Neural crest cell (in vitro differentiated cells): Measurements from ENCODE around the gene SCAF1. TPM values are rescaled to one million over a fixed set of nuclear protein-coding genes. Genes with fewer than 3 reads are reported as not detected.

Experiments used
- DNase-seq: peaks from one replicate; pipeline ENCODE4 v3.0.0; 2021; ENCODE audit warnings: low read depth, mixed read lengths, low spot score
- H3K27ac Mint-ChIP-seq: one replicate; pipeline ENCODE4 v1.8.0; 2021; ENCODE audit warnings: mild to moderate bottlenecking, mixed read lengths; ENCODE audit not compliant: unreplicated experiment
- H3K27me3 Mint-ChIP-seq: 2 replicates; pipeline ENCODE4 v1.8.0; 2021; ENCODE audit warnings: low read depth, mild to moderate bottlenecking, mixed read lengths
- H3K36me3 Mint-ChIP-seq: 2 replicates; pipeline ENCODE4 v1.8.0; 2021; ENCODE audit warnings: low read depth, mild to moderate bottlenecking, mixed read lengths
- H3K4me1 Mint-ChIP-seq: 2 replicates; pipeline ENCODE4 v1.8.0; 2021; ENCODE audit warnings: mixed read lengths
- H3K4me3 Mint-ChIP-seq: one replicate; pipeline ENCODE4 v1.8.0; 2021; ENCODE audit warnings: mild to moderate bottlenecking, mixed read lengths
- H3K9me3 Mint-ChIP-seq: 2 replicates; pipeline ENCODE4 v1.8.0; 2021; ENCODE audit warnings: mixed read lengths
- CTCF ChIP-seq: fragments of 200-600 bp; sonication (generic); conservative IDR thresholded peaks from 2 replicates; pipeline ENCODE4 v1.5.0; 2021; ENCODE audit warnings: antibody characterized with exemption, mild to moderate bottlenecking
- total RNA-seq: library from RNA; stranded (reverse); gene quantifications from 2 replicates; pipeline ENCODE4 v1.2.1, GENCODE V29; 2021

Gene SCAF1
- total RNA-seq, 1 donor from 2014 or later, result 91.9 TPM

DNA sequence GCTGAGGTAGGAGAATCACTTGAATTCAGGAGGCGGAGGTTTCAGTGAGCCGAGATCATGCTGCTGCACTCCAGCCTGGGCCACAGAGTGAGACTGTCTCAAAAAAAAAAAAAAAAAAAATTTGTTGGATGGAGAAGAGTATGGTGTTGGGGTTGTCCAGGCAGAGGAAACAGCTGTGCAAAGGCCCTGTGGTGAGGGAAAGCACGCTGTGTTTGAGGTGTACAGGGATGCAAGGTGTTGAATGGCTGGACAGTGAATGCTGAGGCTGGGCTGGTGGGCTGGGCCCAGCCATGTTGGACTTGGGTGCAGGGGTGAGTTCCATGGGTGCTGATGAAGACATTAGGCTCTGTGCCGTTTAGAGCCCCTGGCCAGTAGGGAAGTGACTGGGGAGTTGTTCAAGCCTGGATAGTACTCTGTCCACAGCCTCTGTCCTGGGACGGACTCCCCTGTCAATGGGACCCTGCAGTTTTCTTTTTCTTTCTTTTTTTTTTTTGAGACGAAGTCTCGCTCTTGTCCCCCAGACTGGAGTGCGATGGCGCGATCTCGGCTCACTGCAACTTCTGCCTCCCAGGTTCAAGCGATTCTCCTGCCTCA, 32.4 kb upstream of the SCAF1 start:
- no peak for TF ChIP-seq CTCF
- H3K4me3 Mint-ChIP-seq, result no peak overlapping the region
- no peaks in the 10 kb centered on the region for H3K9me3 Mint-ChIP-seq
- no peaks in the 10 kb centered on the region for H3K36me3 Mint-ChIP-seq
- H3K4me1 Mint-ChIP-seq, result peaks cover 3% of the 10 kb centered on the region
- DNase-seq, result no peak
- no peaks in the 10 kb centered on the region for H3K27me3 Mint-ChIP-seq
- no peak overlapping the region for H3K27ac Mint-ChIP-seq

GRCh38 chr19:49613374-49613773, 28.6 kb upstream of the SCAF1 start:
- Mint-ChIP-seq H3K9me3 (no peaks in the 10 kb centered on the region), H3K36me3 (peaks cover 3% of the 10 kb centered on the region), H3K4me3 (no peak overlapping the region), H3K4me1 (peaks cover 3% of the 10 kb centered on the region), H3K27me3 (no peaks in the 10 kb centered on the region), H3K27ac (no peak overlapping the region)
- DNase-seq, result no peak
- TF ChIP-seq CTCF, result no peak

DNA sequence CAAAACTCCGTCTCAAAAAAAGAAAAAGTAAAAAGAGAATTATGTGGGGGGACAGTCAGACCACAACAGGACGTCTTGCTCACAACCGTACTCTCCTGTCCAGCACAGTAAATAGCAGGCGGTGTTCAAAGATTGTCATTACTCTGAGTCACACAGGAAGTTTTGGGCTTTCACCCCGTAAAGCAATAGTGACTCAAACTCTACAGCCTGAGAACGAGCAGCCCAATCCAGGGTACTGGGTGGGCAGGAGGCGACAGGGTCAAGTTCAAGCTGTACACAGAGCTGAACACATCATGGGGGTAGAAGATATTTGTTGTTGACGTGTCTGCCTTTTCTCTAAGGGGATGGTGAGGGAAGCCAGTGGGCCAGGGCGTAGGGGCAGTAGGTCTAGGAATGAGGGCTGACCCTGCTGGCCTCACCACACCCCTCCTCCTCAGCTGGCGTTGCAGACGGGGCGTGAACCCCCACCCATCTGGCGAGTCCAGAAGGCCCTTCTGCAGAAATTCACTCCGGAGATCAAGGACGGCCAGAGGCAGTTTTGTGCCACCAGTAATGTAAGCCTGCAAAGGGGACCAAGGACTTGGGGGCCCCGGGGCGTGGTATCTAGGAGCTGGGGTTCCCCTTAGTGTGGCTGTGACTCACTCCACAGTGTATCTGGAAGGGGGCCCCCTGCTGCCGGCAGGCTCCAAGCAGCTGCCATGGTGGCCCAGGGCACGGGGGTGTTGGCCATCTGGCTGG, 27.7 kb upstream of the SCAF1 start:
- no peak for TF ChIP-seq CTCF
- Mint-ChIP-seq H3K27me3 (no peaks in the 10 kb centered on the region), H3K36me3 (peaks cover 7% of the 10 kb centered on the region)

DNA sequence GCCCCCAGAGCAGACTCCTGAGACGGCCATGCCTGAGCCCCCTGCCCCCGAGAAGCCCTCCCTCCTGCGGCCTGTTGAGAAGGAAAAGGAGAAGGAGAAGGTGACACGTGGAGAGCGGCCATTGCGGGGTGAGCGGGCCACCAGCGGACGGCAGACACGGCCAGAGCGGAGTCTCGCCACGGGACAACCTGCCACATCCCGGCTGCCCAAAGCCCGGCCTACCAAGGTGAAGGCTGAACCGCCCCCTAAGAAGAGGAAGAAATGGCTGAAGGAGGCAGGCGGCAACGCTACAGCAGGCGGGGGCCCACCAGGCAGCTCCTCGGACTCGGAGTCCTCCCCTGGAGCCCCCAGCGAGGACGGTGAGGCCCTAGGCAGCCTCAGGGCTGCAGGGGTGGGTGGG, 26.1 kb upstream of the SCAF1 start:
- peaks cover 3% of the 10 kb centered on the region for H3K4me1 Mint-ChIP-seq
- H3K27ac Mint-ChIP-seq, result no peak overlapping the region
- H3K36me3 Mint-ChIP-seq, result peaks cover 7% of the 10 kb centered on the region
- H3K9me3 Mint-ChIP-seq, result no peaks in the 10 kb centered on the region
- DNase-seq, result no peak
- TF ChIP-seq CTCF, result no peak
- no peak overlapping the region for H3K4me3 Mint-ChIP-seq
- no peaks in the 10 kb centered on the region for H3K27me3 Mint-ChIP-seq

More for the DNA sequence above, 27.7 kb upstream of the SCAF1 start:
- Mint-ChIP-seq H3K4me3 (no peak overlapping the region), H3K9me3 (no peaks in the 10 kb centered on the region), H3K27ac (peak overlapping the region; percentile 39), H3K4me1 (peaks cover 3% of the 10 kb centered on the region)
- no peak for DNase-seq

DNA sequence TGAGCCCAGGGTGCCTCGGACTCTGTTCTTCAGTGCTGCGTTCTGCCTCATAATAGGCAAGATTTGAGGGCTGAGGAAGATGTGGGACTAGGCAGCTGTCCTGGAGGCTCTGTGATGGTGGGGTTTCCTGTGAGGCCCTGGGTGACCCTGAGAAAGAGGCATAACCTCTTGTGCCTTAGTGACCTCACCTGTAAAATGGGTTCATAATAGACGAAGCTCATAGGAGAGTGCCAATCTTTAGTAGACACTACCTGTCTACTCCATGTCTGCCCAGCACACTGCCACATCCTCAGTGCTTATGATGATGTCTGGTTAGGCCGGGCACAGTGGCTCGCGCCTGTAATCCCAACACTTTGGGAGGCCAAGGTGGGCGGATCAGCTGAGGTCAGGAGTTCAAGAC, 25.5 kb upstream of the SCAF1 start:
- Mint-ChIP-seq H3K27ac (no peak overlapping the region), H3K27me3 (no peaks in the 10 kb centered on the region), H3K36me3 (peaks cover 7% of the 10 kb centered on the region)

More for the DNA sequence above, 25.5 kb upstream of the SCAF1 start:
- no peak overlapping the region for H3K4me3 Mint-ChIP-seq
- H3K9me3 Mint-ChIP-seq, result no peaks in the 10 kb centered on the region
- H3K4me1 Mint-ChIP-seq, result peaks cover 3% of the 10 kb centered on the region
- DNase-seq, result no peak
- TF ChIP-seq CTCF, result no peak
